IMR-90 (cell line): ENCODE results near the gene CPAMD8. TPM values are rescaled to one million over a fixed set of nuclear protein-coding genes. Genes with fewer than 3 reads are reported as not detected.

Source experiments
- ATAC-seq: fragments of 200-7000 bp; cut with Tn5 transposase; 2 replicates; pipeline ENCODE4 v1.9.1; 2020; ENCODE audit warnings: low read depth, mild to moderate bottlenecking, moderate library complexity
- BruUV-seq: library from RNA; stranded (reverse); fragments of 400-500 nt; replicated peaks from 2 replicates; lab custom pipeline; 2021; lab: Mats Ljungman, UMichigan
- CTCF ChIA-PET: fragments of 300-600 bp; formaldehyde crosslinking; extraction: SDS; loops from one replicate; lab custom pipeline; 2021; ENCODE audit warnings: antibody characterized with exemption; lab: Yijun Ruan, JAX
- POLR2A ChIA-PET: fragments of 300-600 bp; sonication (Branson Sonifier 250); formaldehyde crosslinking; loops from one replicate; lab custom pipeline; 2022; ENCODE audit warnings: antibody characterized with exemption; ENCODE audit not compliant: unreplicated experiment; lab: Charles Lee
- DNase-seq: peaks from one replicate; pipeline ENCODE4 v3.0.0; 2013
- H2AFZ ChIP-seq: replicated peaks from 2 replicates; pipeline ENCODE3; 2013; ENCODE audit warnings: low read length, mild to moderate bottlenecking; ENCODE audit not compliant: poor library complexity
- H2AK5ac ChIP-seq: 2 replicates; pipeline ENCODE4 v1.6.1; 2013; ENCODE audit warnings: low read depth, low read length, inconsistent platforms
- H2AK9ac ChIP-seq: replicated peaks from 2 replicates; pipeline ENCODE3; 2013; ENCODE audit warnings: mild to moderate bottlenecking, low read depth, low read length, moderate library complexity; ENCODE audit not compliant: poor library complexity
- H2BK120ac ChIP-seq: 2 replicates; pipeline ENCODE4 v1.6.1; 2013; ENCODE audit warnings: low read depth, low read length, inconsistent platforms
- H2BK15ac ChIP-seq: 3 replicates; pipeline ENCODE4 v1.6.1; 2013; ENCODE audit warnings: low read depth, low read length, inconsistent platforms
- H2BK20ac ChIP-seq: 2 replicates; pipeline ENCODE4 v1.6.1; 2013; ENCODE audit warnings: low read depth, mild to moderate bottlenecking, inconsistent platforms, low read length, moderate library complexity
- H2BK5ac ChIP-seq: 2 replicates; pipeline ENCODE4 v1.6.1; 2013; ENCODE audit warnings: mild to moderate bottlenecking, low read depth, low read length, inconsistent platforms; ENCODE audit not compliant: poor library complexity, severe bottlenecking
- H3K14ac ChIP-seq: replicated peaks from 2 replicates; pipeline ENCODE4 v1.6.1; 2013; ENCODE audit warnings: low read depth, low read length, inconsistent platforms
- H3K18ac ChIP-seq: 2 replicates; pipeline ENCODE4 v1.6.1; 2013; ENCODE audit warnings: low read depth, low read length, control low read depth
- H3K23ac ChIP-seq: 2 replicates; pipeline ENCODE4 v1.6.1; 2013; ENCODE audit warnings: low read depth, low read length, inconsistent platforms
- H3K27ac ChIP-seq: 2 replicates; pipeline ENCODE4 v1.5.1; 2013; ENCODE audit warnings: mild to moderate bottlenecking, control low read depth, low read length; ENCODE audit not compliant: insufficient read depth
- H3K27me3 ChIP-seq: 2 replicates; pipeline ENCODE4 v1.6.1; 2013; ENCODE audit warnings: low read length; ENCODE audit not compliant: control insufficient read depth, insufficient read depth
- H3K36me3 ChIP-seq: 2 replicates; pipeline ENCODE4 v1.6.1; 2013; ENCODE audit warnings: low read length, mixed read lengths; ENCODE audit not compliant: control insufficient read depth, insufficient read depth
- H3K4ac ChIP-seq: 2 replicates; pipeline ENCODE4 v1.6.1; 2013; ENCODE audit warnings: low read depth, low read length, inconsistent platforms
- H3K4me1 ChIP-seq: 2 replicates; pipeline ENCODE4 v1.6.1; 2013; ENCODE audit warnings: low read length, mixed read lengths; ENCODE audit not compliant: control insufficient read depth, insufficient read depth
- H3K4me2 ChIP-seq: 2 replicates; pipeline ENCODE4 v1.6.1; 2013; ENCODE audit warnings: low read depth, mild to moderate bottlenecking, control low read depth, low read length, moderate library complexity
- H3K4me3 ChIP-seq: 2 replicates; pipeline ENCODE4 v1.5.1; 2013; ENCODE audit warnings: low read depth, mild to moderate bottlenecking, control low read depth, low read length, moderate library complexity; ENCODE audit not compliant: insufficient read depth
- H3K56ac ChIP-seq: 2 replicates; pipeline ENCODE4 v1.6.1; 2013; ENCODE audit warnings: low read length, inconsistent platforms; ENCODE audit not compliant: insufficient read depth; ENCODE audit errors: extremely low read depth
- H3K79me1 ChIP-seq, 2 experiments: 2 replicates each; pipeline ENCODE4 v1.6.1; 2013; ENCODE audit warnings: low read length in 2 of 2, inconsistent platforms in 1 of 2, low read depth in 1 of 2
- H3K9ac ChIP-seq: 2 replicates; pipeline ENCODE4 v1.6.1; 2013; ENCODE audit warnings: low read depth, low read length, control low read depth
- H3K9me1 ChIP-seq: 2 replicates; pipeline ENCODE4 v1.6.1; 2013; ENCODE audit warnings: low read length, inconsistent platforms; ENCODE audit not compliant: insufficient read depth
- H3K9me3 ChIP-seq: 2 replicates; pipeline ENCODE4 v1.6.1; 2013; ENCODE audit warnings: low read length; ENCODE audit not compliant: control insufficient read depth, insufficient read depth
- H4K20me1 ChIP-seq: 2 replicates; pipeline ENCODE4 v1.6.1; 2013; ENCODE audit warnings: low read length, inconsistent platforms; ENCODE audit not compliant: insufficient read depth
- H4K5ac ChIP-seq: 2 replicates; pipeline ENCODE4 v1.6.1; 2013; ENCODE audit warnings: mild to moderate bottlenecking, low read depth, low read length, control low read depth
- H4K8ac ChIP-seq, 2 experiments: 2 replicates each; pipeline ENCODE4 v1.6.1; 2013; ENCODE audit warnings: low read depth in 2 of 2, low read length in 2 of 2, control low read depth in 1 of 2, inconsistent platforms in 1 of 2
- H4K91ac ChIP-seq: 2 replicates; pipeline ENCODE4 v1.6.1; 2013; ENCODE audit warnings: low read depth, low read length, inconsistent platforms; ENCODE audit not compliant: insufficient read depth
- CEBPB ChIP-seq: IDR thresholded peaks from 2 replicates; pipeline ENCODE4 v1.6.1; 2012; ENCODE audit warnings: low read depth, low read length, improper control_type of control experiment
- CHD1 ChIP-seq: IDR thresholded peaks from 2 replicates; pipeline ENCODE4 v1.6.1; 2012; ENCODE audit warnings: low read depth, low read length, improper control_type of control experiment
- MAFK ChIP-seq: IDR thresholded peaks from 2 replicates; pipeline ENCODE4 v1.6.1; 2012; ENCODE audit warnings: low read depth, low read length, improper control_type of control experiment
- POLR2A ChIP-seq: IDR thresholded peaks from 2 replicates; pipeline ENCODE4 v1.6.1; 2012; ENCODE audit warnings: mild to moderate bottlenecking, low read depth, low read length
- RAD21 ChIP-seq: IDR thresholded peaks from 2 replicates; pipeline ENCODE4 v1.6.1; 2012; ENCODE audit warnings: low read length, improper control_type of control experiment
- WGBS, 2 experiments: methylation state at CpG; one replicate each; pipeline versions ENCODE4 v1.1.5 to v1.1.7; 2013; ENCODE audit warnings: missing lambda C conversion rate in 2 of 2; ENCODE audit not compliant: insufficient read length in 1 of 2; ENCODE audit errors: extremely low coverage in 2 of 2; 5-methylcytosine and 5-hydroxymethylcytosine counted together
- dilution Hi-C: fragments of 300-500 bp; cut with HindIII; formaldehyde crosslinking; loops from one replicate; pipeline ENCODE4 v1.14.3; 2018; ENCODE audit warnings: low sequenced_read_pairs; ENCODE audit not compliant: unreplicated experiment
- in situ Hi-C: fragments of 300-500 bp; cut with MboI; formaldehyde crosslinking; loops from 3 replicates; pipeline ENCODE4 v1.14.3; 2019; ENCODE audit warnings: low sequenced_read_pairs, inconsistent platforms, mixed read lengths
- intact Hi-C: fragments of 100-400 bp; cut with micrococcal nuclease; formaldehyde crosslinking; loops from 2 replicates; pipeline ENCODE4 v1.10.0; 2022
- polyA plus RNA-seq, 3 experiments: library from polyadenylated mRNA; depleted of rRNA; stranded (reverse); fragments of >200 nt; gene quantifications; 2 replicates each; pipeline ENCODE4 v1.2.3, GENCODE V29; 2012; ENCODE audit warnings: low replicate concordance in 1 of 3
- total RNA-seq: library from RNA; depleted of rRNA; stranded (reverse); fragments of >200 nt; gene quantifications from 2 replicates; pipeline ENCODE4 v1.2.3, GENCODE V29; 2012

CPAMD8 gene
- total and polyA plus RNA-seq, 2 of the 4 experiments (the other 2 are of a cell fraction), result 0.36 to 0.79 TPM

DNA sequence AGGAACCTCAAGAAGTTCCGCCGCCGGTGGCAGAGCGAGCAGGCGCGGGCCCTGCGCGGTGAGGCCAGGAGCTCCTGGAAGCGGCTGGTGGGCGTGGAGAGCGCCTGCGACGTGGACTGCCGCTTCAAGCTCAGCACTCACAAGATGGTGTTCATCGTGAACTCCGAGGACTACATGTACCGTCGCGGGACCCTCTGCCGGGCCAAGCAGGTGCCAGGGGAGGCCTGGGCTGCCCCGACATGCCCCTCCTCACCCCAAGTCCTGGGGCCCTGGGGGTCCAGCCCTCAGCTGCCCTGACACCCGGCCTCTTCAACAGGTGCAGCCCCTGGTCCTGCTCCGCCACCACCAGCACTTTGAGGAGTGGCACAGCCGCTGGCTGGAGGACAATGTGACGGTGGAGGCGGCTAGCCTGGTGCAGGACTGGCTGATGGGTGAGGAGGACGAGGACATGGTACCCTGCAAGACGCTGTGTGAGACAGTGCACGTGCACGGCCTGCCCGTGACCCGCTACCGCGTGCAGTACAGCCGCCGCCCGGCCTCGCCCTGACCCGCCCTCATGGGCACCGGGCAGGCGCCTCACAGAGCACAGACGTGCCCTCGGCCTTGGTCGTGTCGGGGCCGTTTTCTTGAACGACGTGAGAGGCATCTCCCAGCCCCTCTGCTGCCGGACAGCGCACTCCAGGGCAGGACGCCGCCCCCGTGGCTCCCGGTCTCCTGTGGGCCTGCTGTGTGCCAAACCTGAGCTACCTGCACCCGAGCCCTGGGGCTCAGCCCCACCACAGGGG is 148.2 kb downstream of the CPAMD8 start:
- ChIA-PET CTCF (no interaction called here), POLR2A (no interaction called here)
- H3K36me3 ChIP-seq, result peaks cover 57% of the 10 kb centered on the region
- H3K27ac ChIP-seq, result no peak overlapping the region
- no peak overlapping the region for H4K91ac ChIP-seq
- H2BK15ac ChIP-seq, result no peak overlapping the region
- H3K56ac ChIP-seq, result no peak overlapping the region
- H3K79me1 ChIP-seq, result peaks cover 19 to 21% of the 10 kb centered on the region in 2 experiments
- TF ChIP-seq POLR2A (no peak), MAFK (no peak), RAD21 (no peak), CHD1 (no peak), CEBPB (no peak)
- in situ Hi-C loops (no loop called here), dilution Hi-C loops (no loop called here), intact Hi-C loops (no loop called here)
- H4K8ac ChIP-seq, result no peak overlapping the region
- BruUV-seq, result no TSS peak
- H2AK5ac ChIP-seq, result no peak overlapping the region
- H3K9me1 ChIP-seq, result 0 out of 2 replicates have a peak, but pooled peaks cover 5% of the 10 kb centered on the region
- peak overlapping the region; percentile 21 for H2AFZ ChIP-seq
- H3K9ac ChIP-seq, result no peak overlapping the region
- 99% methylated on average over 28 of the region's 55 CpGs; no CpG with 5 or more reads in 1 of the 2 experiments for WGBS, 2 experiments
- H3K18ac ChIP-seq, result no peak overlapping the region
- H3K4me3 ChIP-seq, result no peak overlapping the region
- H3K4ac ChIP-seq, result no peak overlapping the region
- H2AK9ac ChIP-seq, result no peak overlapping the region
- H3K9me3 ChIP-seq, result peaks cover 22% of the 10 kb centered on the region
- H2BK5ac ChIP-seq, result no peak overlapping the region
- no peaks in the 10 kb centered on the region for H3K27me3 ChIP-seq
- H3K14ac ChIP-seq, result no peak overlapping the region
- no peak overlapping the region for H3K23ac ChIP-seq
- no peak overlapping the region for H4K5ac ChIP-seq
- no peak for ATAC-seq
- no peak for DNase-seq
- H3K4me2 ChIP-seq, result no peak overlapping the region
- H3K4me1 ChIP-seq, result no peaks in the 10 kb centered on the region
- peaks cover 26% of the 10 kb centered on the region for H4K20me1 ChIP-seq
- no peak overlapping the region for H2BK120ac ChIP-seq
- H2BK20ac ChIP-seq, result no peak overlapping the region
